Measurements from ENCODE around the gene SH3BP2.

The SH3BP2 gene, protein sequence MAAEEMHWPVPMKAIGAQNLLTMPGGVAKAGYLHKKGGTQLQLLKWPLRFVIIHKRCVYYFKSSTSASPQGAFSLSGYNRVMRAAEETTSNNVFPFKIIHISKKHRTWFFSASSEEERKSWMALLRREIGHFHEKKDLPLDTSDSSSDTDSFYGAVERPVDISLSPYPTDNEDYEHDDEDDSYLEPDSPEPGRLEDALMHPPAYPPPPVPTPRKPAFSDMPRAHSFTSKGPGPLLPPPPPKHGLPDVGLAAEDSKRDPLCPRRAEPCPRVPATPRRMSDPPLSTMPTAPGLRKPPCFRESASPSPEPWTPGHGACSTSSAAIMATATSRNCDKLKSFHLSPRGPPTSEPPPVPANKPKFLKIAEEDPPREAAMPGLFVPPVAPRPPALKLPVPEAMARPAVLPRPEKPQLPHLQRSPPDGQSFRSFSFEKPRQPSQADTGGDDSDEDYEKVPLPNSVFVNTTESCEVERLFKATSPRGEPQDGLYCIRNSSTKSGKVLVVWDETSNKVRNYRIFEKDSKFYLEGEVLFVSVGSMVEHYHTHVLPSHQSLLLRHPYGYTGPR

DNA sequence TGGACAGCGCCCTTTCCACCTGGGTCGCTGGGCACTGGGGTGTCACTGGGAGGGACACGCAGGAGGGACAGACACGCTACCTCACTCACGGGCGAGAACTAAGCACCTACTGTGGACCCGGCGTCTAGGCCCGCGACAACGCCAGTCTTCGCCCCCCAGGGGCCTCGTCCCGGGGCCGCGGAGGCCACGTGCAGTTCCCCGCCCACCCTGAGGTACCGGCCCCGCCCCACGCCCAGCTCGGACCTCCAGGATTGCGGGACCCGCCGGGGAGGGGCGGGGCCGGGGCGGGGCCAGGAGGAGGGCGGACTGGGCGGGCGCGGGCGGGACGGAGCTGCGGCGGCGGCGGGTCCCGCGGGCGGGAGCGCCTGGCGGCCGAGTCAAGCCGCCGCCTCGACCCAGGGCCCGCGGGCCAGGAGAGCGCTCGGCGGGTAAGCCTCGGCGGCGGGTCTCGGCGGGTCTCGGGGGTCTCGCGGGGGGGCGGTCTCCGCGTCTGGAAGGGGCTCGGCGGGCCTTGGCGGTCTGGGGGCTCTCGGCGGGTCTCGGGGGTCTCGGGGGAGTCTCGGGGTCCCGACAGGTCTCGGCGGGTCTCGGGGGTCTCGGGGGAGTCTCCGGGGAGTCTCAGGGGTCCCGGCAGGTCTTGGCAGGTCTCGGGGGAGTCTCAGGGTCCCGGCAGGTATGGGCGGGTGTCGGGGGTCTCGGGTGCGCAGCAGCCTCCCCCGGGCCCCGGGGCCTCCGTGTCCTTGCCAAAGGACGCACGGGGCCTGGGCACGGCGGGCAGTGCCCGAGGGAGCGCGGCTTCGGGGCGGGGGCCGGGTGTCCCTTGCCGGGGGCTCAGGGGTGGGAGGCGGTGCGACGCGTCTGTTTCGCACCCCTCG is at the start of gene SH3BP2:
Gene SH3BP2 (plus strand): TSS at position 375 of the 875 bp plus-strand sequence. CDS start 27,533 bp downstream, outside the sequence.
- H3K4me3 ChIP-seq, result peak within 1 kb of the TSS; percentile 56 to 87 (median 81)
- H3K27ac ChIP-seq, result peak within 1 kb of the TSS; percentile 67 to 96 (median 92)

DNA sequence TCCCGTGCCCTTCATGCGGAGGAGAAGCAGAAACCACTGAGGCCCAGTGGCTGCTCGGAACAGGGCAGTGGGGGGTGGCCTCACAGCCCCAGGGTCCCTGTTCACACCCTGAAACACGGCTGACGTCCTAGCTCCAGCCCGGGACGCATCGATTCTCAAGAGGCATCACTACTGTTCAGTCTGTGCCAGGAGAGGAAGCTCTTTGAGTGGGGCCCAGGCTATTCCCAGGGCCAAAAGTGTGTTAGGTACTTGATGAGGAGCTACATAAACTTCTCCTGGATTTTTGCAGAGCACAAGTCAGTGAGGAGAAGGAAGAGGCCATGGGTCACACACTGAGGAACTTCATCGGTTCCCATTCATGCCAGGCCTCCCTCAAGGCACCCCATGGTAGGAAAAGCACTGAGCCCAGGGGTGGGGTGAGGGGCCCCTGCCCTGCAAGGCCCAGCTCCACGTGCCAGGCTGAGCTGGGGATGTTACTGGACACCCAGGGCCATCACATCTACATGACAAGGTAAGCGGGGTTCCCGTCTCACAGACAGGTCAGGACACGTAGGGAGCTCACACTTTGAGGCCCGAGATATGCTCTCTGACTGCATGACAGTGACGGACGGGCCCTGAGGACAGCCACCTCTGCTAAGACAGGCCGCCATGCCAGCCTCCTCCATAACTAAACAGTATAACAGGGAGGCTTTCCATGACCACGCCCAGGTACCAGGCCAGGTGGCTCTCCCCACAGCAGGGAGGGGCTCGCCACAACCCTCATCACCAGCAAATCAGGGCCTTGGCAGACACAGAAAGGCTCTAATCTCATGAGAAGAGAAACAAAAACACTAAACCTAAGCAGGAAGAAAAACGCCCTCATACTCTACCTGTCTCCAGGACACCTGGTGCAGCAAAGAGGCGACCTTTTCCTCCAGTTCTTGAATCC is 49.1 kb upstream of the SH3BP2 start:
- Histone ChIP-seq H3K4me3 (no peak overlapping the region), H3K27ac (peak overlapping the region in 4 of 21 experiments; percentile 7 to 70 (median 41))

GRCh38 chr4:2744576-2745270 is 48.2 kb upstream of the SH3BP2 start:
- Histone ChIP-seq H3K4me3 (no peak overlapping the region), H3K27ac (peak overlapping the region in 7 of 21 experiments; percentile 12 to 84 (median 74))

DNA sequence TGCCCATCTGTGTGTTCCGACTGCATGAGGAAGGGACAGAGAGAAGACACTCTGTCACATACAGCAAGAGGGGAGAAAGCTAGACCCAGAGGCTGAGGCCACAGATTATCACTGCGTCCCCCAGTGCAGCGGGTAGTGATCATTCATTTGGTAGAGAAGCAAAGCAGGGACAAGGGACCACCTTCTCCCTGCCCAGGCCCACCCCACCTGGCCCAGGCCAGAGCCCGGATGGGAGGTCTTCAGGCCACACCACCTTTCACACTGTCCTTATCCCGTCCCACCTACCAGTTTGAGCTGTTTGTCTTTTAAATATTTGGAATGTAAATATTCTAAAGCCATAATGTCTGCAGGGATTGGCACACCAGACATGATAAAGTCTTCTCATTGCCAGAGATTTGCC is 47.4 kb upstream of the SH3BP2 start:
- Histone ChIP-seq H3K4me3 (no peak overlapping the region), H3K27ac (peak overlapping the region in 17 of 21 experiments; percentile 19 to 84 (median 68))

- Histone ChIP-seq H3K27ac (peak overlapping the region in 19 of 21 experiments; percentile 19 to 84 (median 68)), H3K4me3 (no peak overlapping the region)
These were observed 46.7 kb upstream of the SH3BP2 start for GRCh38 chr4:2745981-2746806.

DNA sequence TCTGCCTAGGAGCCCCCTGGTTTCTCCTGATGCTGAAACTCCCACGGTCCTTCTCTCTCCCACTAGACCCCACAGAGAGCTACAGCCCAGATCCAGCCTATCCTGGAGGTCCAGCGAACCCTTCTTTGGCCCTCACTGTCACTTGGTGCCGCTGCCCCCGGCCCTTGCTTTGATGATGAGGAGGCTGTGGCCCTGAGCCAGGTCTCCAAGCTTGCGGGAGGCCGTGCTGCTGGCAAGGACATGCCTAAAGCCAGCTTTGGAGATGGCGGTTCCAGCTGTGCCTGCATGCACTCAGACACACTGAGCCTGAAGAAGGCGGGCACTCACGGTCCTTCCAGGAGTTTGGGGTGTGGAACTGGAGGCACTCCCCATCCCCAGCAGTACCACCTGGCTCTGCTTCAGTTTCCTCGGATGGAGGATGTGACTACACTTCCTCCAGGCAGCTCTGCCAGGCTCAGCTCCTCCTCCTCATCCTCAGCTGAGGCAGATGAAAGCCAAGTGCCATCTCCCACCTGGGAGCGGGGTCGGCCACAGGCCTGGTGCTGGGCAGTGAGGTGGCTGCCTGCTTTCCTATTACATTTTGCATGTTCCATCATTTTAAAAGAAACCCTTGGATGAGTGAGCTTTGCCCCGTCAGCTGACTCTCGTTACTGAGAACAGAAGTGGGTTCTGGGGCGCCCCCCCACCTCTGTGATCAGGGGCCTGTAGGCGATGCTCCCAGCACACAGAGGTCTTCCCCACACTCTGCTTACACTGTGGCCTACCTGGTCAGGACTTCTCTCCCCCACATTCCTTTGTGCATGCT is 45.8 kb upstream of the SH3BP2 start:
- Histone ChIP-seq H3K4me3 (no peak overlapping the region), H3K27ac (peak overlapping the region in 18 of 21 experiments; percentile 19 to 84 (median 54))

DNA sequence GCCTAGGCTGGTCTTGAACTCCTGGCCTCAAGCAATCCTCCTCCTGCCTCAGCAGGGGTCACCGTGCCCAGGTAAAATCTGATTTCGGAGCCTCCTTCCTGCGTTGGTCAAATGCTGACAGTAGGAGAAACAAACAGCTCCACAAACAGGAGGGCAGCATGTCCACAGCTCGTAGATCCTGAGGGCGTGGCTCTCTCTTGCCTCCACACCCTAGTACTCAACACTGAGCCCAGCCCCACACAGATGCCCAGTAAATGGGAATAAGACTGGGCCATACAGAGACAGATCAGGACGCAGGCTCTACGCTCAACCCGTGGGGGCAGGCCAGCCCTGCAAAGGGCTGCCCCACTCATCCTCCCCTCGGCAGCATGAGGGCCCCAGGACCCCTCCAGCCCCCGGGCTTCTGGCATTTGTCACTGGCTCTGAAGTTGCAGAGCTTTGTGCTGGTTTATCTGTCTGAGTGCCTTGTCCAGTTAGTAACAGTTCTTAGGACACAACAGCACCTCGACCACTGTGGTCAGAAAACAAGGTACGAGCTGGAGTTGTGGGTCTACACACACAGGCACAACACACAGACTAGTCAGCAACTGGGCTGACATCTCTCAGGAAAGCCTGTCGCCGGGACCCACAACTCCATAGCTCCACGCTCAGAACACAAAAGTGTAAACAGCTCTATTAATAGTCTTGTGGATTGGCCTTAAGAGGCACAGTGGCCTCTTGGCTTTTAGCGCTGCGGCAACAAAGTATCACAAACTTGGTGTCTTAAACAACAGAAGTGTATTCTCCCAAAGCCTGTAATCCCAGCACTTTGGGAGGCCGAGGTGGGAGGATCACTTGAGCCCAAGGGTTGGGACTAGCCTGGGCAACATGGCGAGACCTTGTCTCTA is 41.9 kb upstream of the SH3BP2 start:
- Histone ChIP-seq H3K4me3 (no peak overlapping the region), H3K27ac (no peak overlapping the region)

DNA sequence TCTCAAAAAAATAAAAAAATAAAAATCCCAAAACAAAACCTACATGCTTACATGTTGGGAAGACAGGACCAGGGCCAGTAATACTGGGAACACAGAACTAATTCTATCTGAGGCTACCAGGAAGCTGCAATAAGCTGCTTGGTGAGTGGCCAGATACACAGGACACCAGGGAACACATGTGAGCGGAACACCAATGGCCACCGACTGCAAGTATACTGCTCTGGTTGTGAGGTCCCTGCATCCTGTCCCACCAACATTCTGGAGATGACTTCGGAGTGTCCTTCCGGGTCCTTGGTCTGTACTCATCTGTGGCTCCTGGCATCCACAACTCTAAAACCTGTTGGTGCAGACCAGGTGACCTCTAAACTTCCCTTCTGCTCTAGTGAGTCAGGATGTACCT is 39.4 kb upstream of the SH3BP2 start:
- no peak overlapping the region for H3K4me3 ChIP-seq
- H3K27ac ChIP-seq, result peak overlapping the region in 2 of 21 experiments; percentile 20 to 37

DNA sequence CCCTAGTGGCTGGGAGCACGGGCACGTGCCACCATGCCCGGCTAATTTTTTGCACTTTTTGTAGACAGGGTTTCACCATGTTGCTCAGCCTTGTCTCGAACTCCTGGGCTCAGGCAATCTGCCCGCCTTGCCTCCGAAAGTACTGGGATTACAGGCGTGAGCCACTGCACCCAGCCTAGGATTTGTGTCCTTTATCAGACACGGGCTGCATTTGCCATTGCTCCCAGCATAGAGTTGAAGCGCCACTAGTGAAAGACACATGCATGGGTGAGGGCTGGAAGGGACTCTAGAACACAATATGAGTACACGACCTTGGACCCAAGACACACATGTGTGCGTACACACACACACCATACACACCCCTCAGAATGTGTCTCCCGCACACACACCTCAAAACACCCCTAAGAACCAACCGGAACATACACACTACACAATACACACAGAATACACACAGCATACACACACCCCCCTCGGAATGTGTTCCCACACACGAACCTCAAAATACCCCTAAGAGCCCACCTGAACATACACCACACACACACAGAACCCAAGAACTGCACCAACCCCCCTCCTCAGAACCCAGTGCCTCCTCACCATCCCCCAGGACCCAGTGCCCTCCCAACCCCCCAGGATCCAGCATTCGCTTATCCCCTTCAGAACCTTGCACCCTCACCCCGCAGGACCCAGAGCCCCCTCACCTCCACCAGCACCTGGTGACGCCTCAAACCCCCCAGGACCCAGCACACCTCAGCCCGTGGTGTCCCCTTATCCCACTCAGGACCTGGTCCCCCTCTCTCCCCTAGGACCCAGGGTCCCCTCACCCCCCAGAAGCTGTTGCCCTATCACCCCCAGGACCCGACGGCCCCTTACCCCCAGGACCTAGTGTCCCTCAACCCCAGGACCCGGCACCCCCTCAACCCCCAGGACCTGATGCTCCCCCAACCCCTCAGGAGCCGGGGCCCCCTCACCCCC is 37.8 kb upstream of the SH3BP2 start:
- Histone ChIP-seq H3K4me3 (peak overlapping the region; percentile 43 to 87 (median 83)), H3K27ac (peak overlapping the region; percentile 80 to 97 (median 94))

DNA sequence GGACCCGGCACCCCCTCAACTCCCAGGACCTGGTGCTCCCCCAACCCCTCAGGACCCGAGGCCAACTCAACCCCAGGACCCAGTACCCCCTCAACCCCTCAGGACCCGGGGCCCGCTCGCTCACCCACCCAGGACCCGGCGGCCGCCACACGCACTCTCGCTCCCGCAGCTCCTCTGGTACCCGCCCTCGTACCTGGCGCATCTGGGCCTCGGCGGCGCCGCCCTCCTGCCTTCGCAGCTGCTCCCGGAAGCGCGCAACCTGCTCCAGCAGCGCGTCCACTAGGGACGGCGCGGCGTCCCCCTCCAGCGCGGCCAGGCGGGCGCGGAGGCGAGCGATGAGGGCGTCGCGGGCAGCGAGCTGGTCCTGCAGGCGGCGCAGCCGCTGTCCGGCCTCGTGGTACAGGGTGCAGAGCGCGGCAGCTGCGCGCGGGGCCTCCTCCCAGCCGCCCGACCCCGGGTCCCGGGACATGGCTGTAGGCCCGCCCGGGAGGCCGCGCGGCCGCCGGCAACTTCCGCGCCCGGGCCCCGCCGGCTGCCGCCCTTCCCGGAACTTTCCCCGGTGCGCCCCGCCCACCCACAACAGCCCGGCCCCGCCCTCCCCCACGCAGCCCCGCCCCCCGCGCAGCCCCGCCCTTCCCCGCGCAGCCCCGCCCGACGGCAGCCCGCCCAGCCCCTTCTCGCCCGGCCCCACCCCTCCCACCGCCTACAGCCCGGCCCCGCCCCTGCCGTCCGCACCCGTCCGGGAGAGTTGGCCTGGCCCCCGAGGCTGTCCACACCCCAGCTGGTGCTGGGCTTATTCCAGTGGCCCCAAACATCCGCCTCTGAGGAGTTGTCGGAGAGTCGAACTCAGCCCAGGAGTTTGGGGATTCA is 36.8 kb upstream of the SH3BP2 start, which contains the start of gene TNIP2:
Gene TNIP2 (minus strand): TSS at position 516 of the 870 bp plus-strand sequence. CDS start 47 bp downstream, at position 469.
- H3K27ac ChIP-seq, result peak within 1 kb of the TSS; percentile 80 to 97 (median 94)
- H3K4me3 ChIP-seq, result peak within 1 kb of the TSS; percentile 43 to 87 (median 83)

GRCh38 chr4:2756691-2757350 is 36.1 kb upstream of the SH3BP2 start:
- H3K27ac ChIP-seq, result peak overlapping the region in 13 of 21 experiments; percentile 11 to 94 (median 54)
- peak overlapping the region; percentile 19 to 87 (median 77) for H3K4me3 ChIP-seq

DNA sequence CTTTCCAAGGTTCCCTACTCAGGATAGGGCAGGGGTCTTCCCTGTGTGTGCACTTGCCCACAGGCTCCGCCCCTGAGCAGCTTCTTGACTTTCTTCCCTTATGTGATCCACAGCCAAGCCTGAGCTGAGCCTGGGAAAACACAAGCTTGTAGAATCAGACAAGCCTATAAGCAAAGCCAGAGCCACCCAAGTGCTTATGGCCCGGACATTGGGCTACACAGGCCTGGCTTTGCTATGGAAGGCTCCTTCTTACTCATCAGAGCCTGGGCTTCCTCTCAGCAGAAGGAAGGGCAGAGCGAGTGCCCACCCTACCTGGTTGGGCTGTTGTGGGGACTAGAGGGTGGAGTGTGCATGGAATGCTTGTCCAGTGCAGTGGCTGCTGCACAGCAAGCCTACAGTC is 35.5 kb upstream of the SH3BP2 start:
- no peak overlapping the region for H3K27ac ChIP-seq

More for the DNA sequence above, 35.5 kb upstream of the SH3BP2 start:
- no peak overlapping the region for H3K4me3 ChIP-seq
